NCI-H460 (cell line): ENCODE data around the gene LAMB1. TPM values are rescaled to one million over a fixed set of nuclear protein-coding genes. Genes with fewer than 3 reads are reported as not detected.

Experiments
- DNase-seq: peaks from one replicate; pipeline ENCODE4 v3.0.0-alpha.2; 2016; ENCODE audit warnings: low read depth; ENCODE audit errors: extremely low read depth
- total RNA-seq: library from RNA; depleted of rRNA; stranded (reverse); fragments of >200 nt; shearing (Covaris generic); gene quantifications from 2 replicates; pipeline ENCODE4 v1.2.3, GENCODE V29; 2014

Gene LAMB1
- total RNA-seq, 1 experiment from 2014 or later = 146 TPM

DNA sequence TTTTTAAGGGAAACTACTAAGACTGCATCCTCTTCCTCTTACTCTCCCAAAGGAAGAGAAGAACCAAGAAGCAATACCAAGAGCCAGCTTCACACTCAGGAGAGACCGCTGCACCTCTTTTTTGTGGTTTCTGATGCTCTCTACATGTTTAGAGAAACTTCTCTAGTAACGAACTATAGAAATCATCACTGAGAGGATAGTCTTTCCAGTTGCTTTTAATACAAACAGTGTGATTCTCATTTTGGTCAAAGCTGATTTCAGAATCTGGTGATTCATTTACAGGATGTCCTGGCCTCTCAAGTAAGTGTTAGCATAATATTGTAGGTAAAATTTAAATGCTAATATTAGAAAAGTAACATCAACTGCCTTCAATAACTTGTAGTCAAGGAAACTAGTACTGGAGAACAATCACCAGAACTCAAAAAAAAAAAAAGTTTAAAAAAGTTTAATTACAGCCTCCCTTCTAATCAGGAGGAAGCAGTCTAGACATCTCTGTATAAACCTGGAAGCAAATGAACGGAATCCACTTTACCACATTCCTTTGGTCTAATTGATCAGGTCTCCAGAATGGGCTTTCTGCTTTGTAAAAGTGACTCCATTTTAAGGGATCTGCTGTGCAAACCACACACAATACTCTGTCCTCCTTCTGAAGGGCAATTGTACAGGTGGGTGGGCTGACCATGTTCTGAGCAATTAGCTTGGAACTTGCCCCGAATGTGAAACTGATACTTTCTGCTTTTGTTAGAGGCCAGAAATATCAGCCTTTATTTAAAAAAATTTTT is 3.0 kb downstream of the LAMB1 start:
- no peak for DNase-seq

DNA sequence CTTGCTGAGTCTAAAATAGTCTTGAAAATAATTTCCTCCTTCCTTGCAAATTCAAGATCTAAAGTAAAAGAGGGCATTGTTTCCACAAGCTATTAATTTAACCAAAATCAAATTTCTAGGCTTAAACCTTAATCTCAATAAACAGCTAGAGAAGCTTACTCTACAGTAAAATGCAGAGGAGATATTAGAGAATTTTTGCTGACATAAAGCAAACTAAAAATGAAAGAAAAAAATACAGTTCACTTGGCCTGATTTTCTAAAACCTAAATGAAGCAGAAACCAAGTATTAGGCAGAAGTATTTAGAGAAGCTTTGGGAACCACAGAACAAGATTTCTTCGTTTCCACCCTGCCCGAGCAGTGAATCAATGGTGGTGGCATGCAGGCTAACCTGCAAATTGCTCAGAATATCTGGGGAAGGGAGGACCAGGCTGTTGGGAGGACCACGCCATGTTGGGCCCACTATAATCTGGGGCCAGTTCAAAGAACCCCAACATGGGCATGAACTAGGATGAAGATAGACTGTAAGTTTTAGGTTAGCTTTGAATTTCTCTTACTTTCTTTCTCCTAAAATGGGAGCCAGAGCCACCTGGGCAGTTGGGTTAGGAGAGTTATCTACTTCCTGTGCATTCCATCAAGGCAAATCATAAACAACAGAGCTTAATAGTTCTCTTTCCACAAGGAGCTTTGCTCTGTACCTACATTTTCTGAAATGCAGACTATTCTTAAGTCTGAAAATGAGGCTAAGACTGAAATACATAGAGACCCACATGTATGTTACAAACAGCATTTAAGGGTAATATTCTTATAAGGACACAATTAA is 4.1 kb downstream of the LAMB1 start:
- DNase-seq = no peak

DNA sequence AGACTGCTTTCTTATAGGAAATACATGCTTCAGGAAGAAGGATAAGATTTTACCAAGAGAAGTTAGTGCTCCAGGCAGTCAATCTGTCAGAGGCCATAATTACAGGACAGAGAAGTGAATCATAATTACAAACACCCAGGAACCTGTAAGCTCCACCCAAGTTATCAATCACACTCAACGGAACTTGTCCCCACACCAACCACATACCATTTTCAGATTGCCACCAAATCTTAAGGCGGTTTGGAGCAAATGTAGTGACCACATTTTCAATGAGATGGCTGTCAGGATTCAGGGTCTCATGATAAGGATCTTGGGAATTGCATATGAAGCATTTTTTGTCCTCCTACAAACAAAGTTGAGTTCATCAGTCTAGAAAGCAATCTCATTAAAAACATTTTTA is 4.8 kb downstream of the LAMB1 start:
- DNase-seq = no peak

DNA sequence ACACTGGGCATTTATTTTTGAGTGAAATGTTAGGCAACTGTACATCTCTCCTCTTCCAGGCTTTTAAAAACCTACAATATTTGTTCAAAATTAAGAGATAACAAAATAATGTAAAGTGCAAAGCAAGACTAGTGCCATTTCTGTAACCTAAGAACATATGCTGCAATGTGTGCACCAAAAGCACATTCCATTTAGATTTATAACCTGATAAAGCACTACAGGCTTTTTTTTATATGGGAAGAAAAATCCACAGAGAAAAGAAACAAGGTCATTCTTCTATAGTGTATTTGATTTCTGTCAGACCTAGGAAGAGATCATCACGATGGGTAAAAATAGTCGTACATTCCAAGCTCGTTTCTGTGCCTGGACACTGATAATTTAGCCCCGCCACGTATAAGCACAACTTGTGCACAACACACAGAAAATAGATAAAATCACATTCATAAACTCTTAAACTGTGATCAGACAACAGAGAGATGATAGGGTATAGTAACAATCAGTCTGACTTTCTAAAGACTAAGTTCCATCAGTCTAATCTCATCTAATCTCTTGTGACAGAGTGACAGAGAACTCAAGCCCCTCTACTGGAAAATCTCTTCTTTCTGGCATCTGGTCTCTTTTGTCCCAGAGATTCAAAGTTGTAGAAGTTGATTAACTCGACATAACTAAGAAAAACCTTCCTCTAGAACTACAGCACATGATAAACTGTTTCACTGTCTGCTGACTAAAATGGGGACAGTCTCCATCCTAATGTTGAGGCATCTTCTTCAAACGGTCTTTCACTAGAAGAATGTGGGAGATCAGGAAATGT is 6.7 kb downstream of the LAMB1 start:
- no peak for DNase-seq

DNA sequence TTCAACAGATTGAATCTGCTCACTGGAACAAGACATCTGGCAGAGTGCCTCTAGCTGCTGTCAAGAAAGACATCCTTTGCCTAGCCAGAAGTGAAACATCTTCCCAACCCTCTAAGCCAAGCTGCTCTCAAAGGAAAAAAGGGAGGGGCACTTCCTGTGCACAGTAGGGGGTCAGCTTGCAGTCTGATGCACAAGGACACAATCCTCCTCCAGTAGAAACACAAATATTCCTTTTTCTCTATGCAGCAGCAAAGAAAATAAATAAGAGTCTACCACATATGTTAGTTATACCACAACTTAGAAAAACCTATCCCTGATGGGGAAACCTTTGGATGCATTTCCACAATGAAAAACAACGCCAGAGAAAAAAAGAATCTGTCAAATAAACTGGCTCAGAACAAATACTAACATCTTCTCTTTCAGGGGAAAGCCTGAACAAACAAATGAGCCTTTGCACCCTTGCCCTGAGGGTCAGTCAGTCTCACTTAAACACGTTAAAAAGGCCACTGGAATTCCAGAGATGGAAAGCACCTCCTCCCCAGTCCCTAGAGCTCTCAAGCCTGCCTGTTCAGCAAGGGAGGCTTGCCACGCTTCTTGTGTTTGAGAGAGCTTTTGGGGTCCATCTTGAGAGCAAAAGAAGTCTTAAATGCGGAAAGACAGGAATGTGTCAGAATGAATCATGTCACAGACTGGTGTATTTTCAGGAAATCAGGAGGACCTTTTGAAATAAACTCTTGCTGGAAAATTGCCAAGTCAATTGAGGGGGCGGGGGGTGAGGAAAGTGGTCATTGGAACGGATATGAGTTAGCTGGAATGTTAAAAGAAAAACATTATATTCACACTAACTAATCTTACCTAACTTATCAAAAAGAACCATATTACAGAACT is 7.5 kb downstream of the LAMB1 start:
- peak; percentile 68 for DNase-seq

DNA sequence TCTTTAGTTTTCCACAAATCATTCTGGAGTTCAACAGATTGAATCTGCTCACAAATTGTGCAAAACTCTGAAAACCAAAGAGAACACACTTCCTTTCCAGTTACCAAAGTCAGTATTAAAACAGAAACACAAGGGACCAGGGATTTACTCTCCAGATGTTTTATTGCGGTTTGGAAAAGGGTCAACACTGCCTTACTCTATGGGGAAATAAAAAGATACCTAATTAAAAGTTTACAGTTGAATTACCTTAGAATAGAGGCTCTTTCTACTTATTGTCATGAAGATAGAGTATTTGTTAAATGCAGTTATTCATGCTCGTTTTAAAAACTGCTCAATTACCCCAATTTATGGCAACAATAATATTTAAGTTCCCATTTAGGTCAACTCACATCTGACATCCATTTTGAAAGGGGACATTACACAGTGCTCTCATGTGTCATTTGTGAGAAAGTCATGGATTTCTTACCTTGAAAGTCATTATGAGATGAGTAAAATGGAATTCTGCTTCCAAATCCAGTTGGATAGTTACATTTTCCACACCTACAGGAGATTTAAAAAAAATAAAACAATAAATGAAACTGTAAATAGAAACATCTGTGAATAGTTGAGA is 8.4 kb downstream of the LAMB1 start:
- no peak for DNase-seq

DNA sequence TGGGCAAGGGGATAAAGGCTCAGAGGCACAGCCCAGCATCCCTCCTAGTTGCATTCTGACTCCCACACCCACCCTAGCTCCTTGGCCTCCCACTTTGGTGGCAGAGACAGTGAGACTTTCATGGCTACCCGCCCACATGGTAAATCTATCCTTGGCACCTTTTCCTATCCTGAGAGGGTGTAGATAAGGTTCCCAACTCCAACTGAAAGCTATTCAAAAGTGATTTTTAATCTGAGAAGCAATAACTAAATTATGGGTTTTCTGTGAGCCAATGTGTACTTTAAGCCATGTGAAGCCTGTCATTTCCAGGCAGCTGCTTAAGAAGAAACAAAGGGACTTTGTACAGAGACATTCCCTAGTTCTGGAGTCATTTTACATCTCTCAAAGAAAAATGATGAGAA is 9.1 kb downstream of the LAMB1 start:
- no peak for DNase-seq

DNA sequence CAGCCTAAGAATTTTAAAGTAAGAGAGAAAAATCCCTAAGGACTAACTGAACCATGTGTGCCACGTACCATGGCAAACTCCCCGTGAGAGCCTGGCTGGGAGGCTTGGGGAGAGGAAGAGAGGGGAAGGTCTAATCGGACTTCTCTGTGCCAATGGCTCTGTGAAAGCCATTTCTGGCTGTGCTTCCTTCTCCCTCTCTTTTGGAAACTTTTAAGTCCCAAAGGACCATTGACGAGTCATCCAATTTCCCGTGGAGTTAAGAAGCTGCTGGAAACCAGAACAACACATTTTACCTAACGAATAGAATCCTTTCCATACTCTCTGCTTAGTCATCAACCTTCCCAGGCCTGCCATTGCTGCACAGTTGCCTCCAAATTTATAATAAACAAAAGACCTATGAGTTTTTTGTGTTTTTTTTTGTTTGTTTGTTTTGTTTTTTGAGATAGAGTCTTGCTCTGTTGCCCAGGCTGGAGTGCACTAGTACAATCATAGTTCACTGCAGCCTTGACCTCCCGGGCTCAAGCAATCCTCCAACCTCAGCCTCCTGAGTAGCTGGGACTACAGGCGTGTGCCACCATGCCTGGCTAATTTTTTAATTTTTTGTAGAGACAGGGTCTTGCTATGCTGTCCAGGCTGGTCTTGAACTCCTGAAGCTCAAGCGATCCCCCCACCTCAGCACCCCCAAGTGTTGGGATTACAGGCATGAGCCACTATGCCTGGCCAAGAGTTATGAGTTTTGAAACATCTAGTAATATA is 13.2 kb downstream of the LAMB1 start:
- no peak for DNase-seq

DNA sequence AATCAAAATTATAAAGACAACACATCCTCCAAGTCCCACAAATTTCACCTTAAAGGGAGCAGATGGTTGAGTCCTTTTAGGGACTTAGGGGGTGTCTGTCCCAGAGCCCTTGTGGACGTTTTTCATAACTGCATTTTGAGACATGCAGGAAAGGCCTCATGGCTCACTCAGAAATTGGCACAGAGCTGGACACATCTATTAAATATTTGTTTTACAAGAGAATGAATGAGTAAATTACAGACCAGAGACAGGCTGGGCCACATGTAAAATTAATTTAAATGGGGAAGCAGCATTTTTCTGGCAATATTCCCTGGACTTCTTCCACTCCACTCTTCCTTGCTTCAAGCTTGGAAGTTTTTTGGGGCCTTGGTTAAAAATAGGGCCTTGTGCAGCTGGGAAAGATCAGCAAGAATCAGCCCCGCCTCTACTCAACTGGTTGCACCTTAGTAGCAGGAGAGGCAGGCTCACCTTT is 20.0 kb downstream of the LAMB1 start:
- no peak for DNase-seq

DNA sequence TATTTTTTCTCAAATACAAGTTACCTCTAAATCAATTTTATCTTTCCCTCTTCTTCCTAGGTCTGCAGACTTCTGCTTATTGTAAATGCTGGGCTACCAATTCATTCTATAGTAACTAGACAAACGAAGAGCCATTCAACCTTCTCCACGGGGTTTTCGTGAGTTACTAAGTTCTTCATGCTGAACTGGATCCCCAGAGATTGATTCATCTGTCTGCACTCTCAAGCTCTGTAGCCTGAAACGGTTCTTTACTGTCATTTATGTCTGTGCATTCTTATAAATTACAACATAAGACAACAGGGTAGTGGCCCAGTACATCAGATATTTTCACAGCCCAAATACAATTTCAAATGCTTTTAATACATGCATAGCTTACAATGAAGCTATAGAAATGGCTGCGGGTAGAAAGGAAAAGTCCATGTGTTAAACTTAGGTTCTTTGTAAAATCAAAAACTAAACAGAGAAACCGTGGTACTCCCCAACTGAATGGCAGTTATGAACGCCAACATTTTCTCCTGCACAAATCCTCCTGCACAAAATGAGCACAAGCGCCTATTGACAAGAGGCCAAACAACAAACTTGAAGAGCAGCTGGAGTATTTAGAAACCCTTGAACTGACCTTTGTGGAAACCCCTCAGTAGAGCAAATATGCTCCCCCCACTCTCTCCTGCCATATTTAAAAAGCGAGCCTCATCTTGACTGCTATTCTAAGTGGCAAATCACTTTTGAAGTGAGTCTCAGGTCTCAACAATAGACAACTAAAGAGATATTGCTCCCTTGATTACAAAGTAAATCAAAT is 20.7 kb downstream of the LAMB1 start:
- DNase-seq = no peak

DNA sequence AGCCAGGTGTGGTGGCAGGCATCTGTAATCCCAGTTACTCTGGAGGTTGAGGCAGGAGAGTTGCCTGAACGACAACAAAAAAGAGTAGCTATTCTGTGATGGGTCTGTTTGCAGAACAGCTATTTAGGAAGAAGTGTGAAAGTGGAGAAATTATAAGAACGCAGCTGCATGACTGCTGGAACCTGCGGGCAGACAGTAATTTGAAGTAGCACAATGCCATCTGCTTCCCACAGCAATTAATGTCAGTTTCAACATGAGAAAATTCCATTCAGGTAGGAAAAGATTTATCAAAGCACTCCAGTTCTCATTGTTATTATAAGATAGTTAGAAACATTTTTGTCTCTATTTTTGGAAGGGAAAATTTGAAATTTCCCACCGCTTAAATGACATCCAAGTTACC is 21.5 kb downstream of the LAMB1 start:
- DNase-seq = no peak

DNA sequence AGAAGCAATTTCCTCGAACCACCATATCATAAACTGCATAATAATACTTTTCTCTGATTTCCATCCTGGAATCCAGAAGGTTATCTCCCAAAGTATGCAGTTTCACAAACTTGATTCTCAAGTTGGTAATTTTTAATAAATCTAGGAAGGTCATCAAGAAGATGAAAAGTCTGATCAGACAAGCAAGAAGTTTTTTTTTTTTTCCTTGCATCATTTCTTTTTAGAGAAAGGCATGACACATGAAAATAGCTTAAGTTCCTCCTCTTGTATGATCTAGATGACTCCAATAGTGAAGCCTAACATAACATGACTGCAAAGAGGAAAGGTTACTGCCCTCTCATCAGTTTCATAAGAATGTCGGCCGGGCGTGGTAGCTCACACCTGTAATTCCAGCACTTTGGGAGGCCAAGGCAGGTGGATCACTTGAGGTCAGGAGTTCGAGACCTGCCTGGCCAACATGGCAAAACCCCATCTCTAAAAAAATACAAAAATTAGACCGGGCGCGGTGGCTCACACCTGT is 22.2 kb downstream of the LAMB1 start:
- DNase-seq = no peak

DNA sequence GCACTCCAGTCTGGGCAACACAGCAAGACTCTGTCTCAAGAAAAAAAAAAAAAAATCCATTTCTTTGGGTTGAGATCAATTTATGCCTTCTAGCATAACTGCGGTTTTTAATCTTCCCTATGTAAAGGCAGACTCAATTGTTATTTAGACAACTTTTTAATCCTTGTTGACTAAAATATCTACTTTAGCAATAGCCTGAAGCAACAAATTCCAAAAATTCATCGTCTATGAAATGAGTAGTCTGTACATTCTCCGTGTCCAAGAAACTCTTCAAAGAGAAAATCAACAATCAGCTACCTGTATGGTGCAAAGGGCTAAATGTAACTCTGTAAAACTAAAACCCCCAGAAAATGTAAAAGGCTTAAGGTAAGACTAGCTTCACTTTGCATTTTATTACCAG is 22.8 kb downstream of the LAMB1 start:
- DNase-seq = no peak

DNA sequence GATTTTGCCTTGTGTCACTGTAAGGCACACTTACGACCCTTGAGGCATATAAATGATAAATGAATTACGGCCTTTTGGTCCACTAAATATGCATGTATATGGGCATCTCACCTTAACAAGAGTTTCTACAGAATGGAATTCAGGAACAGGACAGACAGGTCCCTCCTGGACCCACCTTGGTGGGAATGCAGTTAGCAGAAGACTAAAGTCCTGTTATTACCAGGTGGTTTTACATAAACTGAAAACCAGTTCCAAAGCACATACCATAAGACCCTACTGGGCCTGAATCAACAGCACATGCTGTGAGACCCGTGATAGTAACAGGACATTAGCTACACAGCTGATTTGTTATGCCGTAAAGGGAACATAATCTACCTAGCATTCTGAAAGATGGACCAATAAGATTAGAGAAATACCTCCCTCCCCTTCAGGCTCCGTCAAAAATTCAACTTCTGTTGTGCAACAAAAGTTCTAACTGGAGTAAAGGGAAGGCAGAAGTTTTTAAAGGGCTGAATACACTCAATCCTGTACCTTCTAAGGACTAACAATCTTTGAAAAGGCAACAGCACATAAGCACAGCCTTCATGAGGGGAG is 24.0 kb downstream of the LAMB1 start:
- DNase-seq = no peak

DNA sequence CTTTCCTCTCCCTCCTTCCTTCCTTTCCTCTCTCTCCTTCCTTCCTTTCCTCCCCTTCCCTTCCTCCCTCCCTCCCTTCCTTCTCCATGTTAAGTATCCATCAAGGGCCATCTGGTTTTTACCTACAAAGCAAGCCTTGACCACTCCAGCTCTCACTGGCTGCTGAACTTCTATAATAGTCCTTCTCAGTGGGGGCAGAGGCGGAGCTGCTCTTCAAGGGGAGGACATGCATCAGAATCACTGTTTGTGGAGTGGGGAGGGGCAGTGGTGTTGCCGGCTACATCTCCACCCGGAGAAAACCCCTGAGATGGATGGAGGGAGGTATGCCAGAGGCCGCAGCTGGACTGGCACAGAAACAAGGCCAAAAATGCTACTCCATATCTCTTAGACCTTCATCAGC is 25.9 kb downstream of the LAMB1 start:
- no peak for DNase-seq

DNA sequence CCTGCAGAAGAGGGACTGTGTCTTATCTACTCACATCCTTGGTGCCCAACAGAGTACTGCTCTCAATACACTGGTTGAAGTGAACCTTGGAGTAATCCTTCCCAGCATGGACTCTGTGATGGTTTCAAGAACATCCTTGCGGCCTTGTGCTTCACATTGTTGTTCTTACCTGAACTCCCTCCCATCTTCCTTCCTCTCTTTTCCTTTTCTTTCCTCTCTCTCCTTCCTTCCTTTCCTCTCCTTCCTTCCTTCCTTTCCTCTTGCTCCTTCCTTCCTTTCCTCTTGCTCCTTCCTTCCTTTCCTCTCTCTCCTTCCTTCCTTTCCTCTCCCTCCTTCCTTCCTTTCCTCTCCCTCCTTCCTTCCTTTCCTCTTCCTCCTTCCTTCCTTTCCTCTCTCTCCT is 26.3 kb downstream of the LAMB1 start:
- no peak for DNase-seq

DNA sequence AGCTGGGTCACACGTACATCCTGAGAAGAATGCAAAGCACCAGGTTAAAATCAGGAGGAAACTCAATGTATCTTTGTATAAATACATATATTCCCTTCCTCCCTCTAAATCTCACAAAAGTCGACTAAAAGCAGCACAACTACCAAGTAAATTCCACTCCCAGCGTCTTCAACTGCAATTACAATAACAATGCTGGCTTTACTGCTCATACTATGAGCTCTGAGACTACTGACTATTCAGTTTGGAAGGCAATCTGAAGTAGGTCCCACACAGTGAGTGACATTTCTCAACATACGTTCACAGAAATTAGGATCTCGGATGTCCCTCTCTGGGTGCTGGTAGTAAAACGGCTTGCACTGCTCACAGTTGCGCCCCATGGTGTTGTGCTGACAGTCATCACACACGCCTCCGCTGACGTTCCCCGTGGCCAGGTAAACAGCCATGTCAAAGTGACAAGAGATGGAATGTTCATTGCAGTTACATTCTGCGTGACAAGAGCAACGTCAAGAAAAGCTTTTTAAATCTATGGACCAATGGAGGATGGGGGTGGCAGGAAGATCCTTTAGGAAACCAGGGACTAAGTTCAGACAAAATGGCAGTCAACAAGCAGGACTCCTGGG is 27.5 kb downstream of the LAMB1 start:
- no peak for DNase-seq
